HEK293 (cell line): ENCODE measurements around the gene PRR5.

Source experiments
- CTCF ChIA-PET: fragments of 350-600 bp; formaldehyde crosslinking; extraction: SDS; loops from one replicate; lab custom pipeline; 2021; ENCODE audit warnings: antibody characterized with exemption; lab: Yijun Ruan, JAX
- POLR2A ChIA-PET: fragments of 300-600 bp; formaldehyde crosslinking; extraction: SDS; loops from one replicate; lab custom pipeline; 2020; ENCODE audit warnings: antibody characterized with exemption, inconsistent platforms; lab: Yijun Ruan, JAX
- H3K27ac ChIP-seq: fragments of 200-500 bp; sonication (Bioruptor generic); 2 replicates; pipeline ENCODE4 v1.5.1; 2014; ENCODE audit warnings: low read depth, low read length, control low read depth, inconsistent platforms; ENCODE audit errors: extremely low read depth
- H3K36me3 ChIP-seq, 2 experiments: fragments of 200-500 bp in 1 of 2; sonication (Bioruptor generic) in 1 of 2; 1 replicate in 1 of 2; 2 replicates in 1 of 2; pipeline ENCODE4 v1.5.1; 2014 to 2017; ENCODE audit warnings: inconsistent platforms in 2 of 2, low read length in 2 of 2; ENCODE audit not compliant: control insufficient read depth in 2 of 2, insufficient read depth in 1 of 2
- H3K4me1 ChIP-seq: fragments of 200-500 bp; sonication (Bioruptor generic); 2 replicates; pipeline ENCODE4 v1.5.1; 2014; ENCODE audit warnings: mild to moderate bottlenecking, low read length, inconsistent platforms; ENCODE audit not compliant: control insufficient read depth, insufficient read depth
- H3K4me3 ChIP-seq: 2 replicates; pipeline ENCODE4 v1.5.1; 2011; ENCODE audit warnings: low read depth, mild to moderate bottlenecking, control low read depth, low read length, moderate library complexity
- H3K9me3 ChIP-seq: fragments of 200-500 bp; sonication (Bioruptor generic); 2 replicates; pipeline ENCODE4 v1.5.1; 2014; ENCODE audit warnings: low read depth, low read length, inconsistent platforms; ENCODE audit not compliant: control insufficient read depth, insufficient read depth
- GLIS2 ChIP-seq: fragments of 450-650 bp; formaldehyde crosslinking; IDR thresholded peaks from 2 replicates; pipeline ENCODE4 v1.5.1; 2016; ENCODE audit warnings: missing biosample characterization, missing genetic modification characterization
- IKZF3 ChIP-seq: fragments of 450-650 bp; IDR thresholded peaks from 2 replicates; pipeline ENCODE4 v1.5.0; 2018; ENCODE audit warnings: missing biosample characterization, mild to moderate bottlenecking, missing genetic modification characterization, moderate library complexity
- KLF16 ChIP-seq: fragments of 450-650 bp; formaldehyde crosslinking; IDR thresholded peaks from 2 replicates; pipeline ENCODE4 v1.5.1; 2017; ENCODE audit warnings: missing biosample characterization, missing genetic modification characterization
- KLF8 ChIP-seq: fragments of 450-650 bp; formaldehyde crosslinking; IDR thresholded peaks from 2 replicates; pipeline ENCODE4 v1.5.1; 2016; ENCODE audit warnings: missing biosample characterization, missing genetic modification characterization
- RBAK ChIP-seq: fragments of 450-650 bp; formaldehyde crosslinking; IDR thresholded peaks from 2 replicates; pipeline ENCODE4 v1.5.1; 2016; ENCODE audit warnings: missing biosample characterization, missing genetic modification characterization
- TRIM28 ChIP-seq: IDR thresholded peaks from 2 replicates; pipeline ENCODE4 v1.6.1; 2011; ENCODE audit warnings: low read length, control low read depth, borderline replicate concordance
- ZBTB17 ChIP-seq: fragments of 450-650 bp; formaldehyde crosslinking; IDR thresholded peaks from 2 replicates; pipeline ENCODE4 v1.5.1; 2016; ENCODE audit warnings: missing biosample characterization, missing genetic modification characterization
- ZBTB20 ChIP-seq: fragments of 450-650 bp; formaldehyde crosslinking; IDR thresholded peaks from 2 replicates; pipeline ENCODE4 v1.5.1; 2016; ENCODE audit warnings: missing biosample characterization, missing genetic modification characterization
- ZNF114 ChIP-seq: fragments of 450-650 bp; formaldehyde crosslinking; IDR thresholded peaks from 2 replicates; pipeline ENCODE4 v1.5.0; 2017; ENCODE audit warnings: missing biosample characterization, missing genetic modification characterization
- ZNF221 ChIP-seq: fragments of 450-650 bp; formaldehyde crosslinking; IDR thresholded peaks from 2 replicates; pipeline ENCODE4 v1.5.1; 2017; ENCODE audit warnings: missing biosample characterization, missing genetic modification characterization, borderline replicate concordance
- ZNF223 ChIP-seq: fragments of 450-650 bp; formaldehyde crosslinking; IDR thresholded peaks from 2 replicates; pipeline ENCODE4 v1.5.1; 2016; ENCODE audit warnings: missing biosample characterization, missing genetic modification characterization
- ZNF292 ChIP-seq: fragments of 450-650 bp; formaldehyde crosslinking; IDR thresholded peaks from 2 replicates; pipeline ENCODE4 v1.5.1; 2016; ENCODE audit warnings: low read depth, missing biosample characterization, missing genetic modification characterization, borderline replicate concordance
- ZNF341 ChIP-seq: fragments of 450-650 bp; formaldehyde crosslinking; IDR thresholded peaks from 2 replicates; pipeline ENCODE4; 2016; ENCODE audit warnings: low read depth, missing biosample characterization, missing genetic modification characterization
- ZNF426 ChIP-seq: fragments of 450-650 bp; formaldehyde crosslinking; IDR thresholded peaks from 2 replicates; pipeline ENCODE4 v1.5.1; 2017; ENCODE audit warnings: missing biosample characterization, missing genetic modification characterization, mild to moderate bottlenecking, inconsistent platforms, moderate library complexity
- ZNF48 ChIP-seq: fragments of 450-650 bp; formaldehyde crosslinking; IDR thresholded peaks from 2 replicates; pipeline ENCODE4 v1.5.1; 2016; ENCODE audit warnings: missing biosample characterization, missing genetic modification characterization
- ZNF549 ChIP-seq: fragments of 450-650 bp; IDR thresholded peaks from 2 replicates; pipeline ENCODE4 v1.5.1; 2018; ENCODE audit warnings: missing biosample characterization, missing genetic modification characterization, mild to moderate bottlenecking, inconsistent platforms, moderate library complexity
- ZNF624 ChIP-seq: fragments of 450-650 bp; formaldehyde crosslinking; IDR thresholded peaks from 2 replicates; pipeline ENCODE4 v1.5.1; 2017; ENCODE audit warnings: missing biosample characterization, missing genetic modification characterization
- ZNF837 ChIP-seq: fragments of 450-650 bp; formaldehyde crosslinking; IDR thresholded peaks from 2 replicates; pipeline ENCODE4 v1.5.1; 2016; ENCODE audit warnings: missing biosample characterization, missing genetic modification characterization
- TF ChIP-seq, protein P1 (sequence below): fragments of 450-650 bp; formaldehyde crosslinking; IDR thresholded peaks from 2 replicates; pipeline ENCODE4 v1.5.1; 2016; ENCODE audit warnings: missing biosample characterization, missing genetic modification characterization
- TF ChIP-seq, protein P2 (sequence below): fragments of 450-650 bp; IDR thresholded peaks from 2 replicates; pipeline ENCODE4 v1.5.1; 2018; ENCODE audit warnings: missing biosample characterization, mild to moderate bottlenecking, missing genetic modification characterization
- TF ChIP-seq, protein P3 (sequence below): fragments of 450-650 bp; formaldehyde crosslinking; IDR thresholded peaks from 2 replicates; pipeline ENCODE4 v1.5.1; 2016; ENCODE audit warnings: missing biosample characterization, missing genetic modification characterization, low read depth
- TF ChIP-seq, protein P4 (sequence below): fragments of 450-650 bp; formaldehyde crosslinking; optimal IDR thresholded peaks from 2 replicates; pipeline ENCODE3; 2016; ENCODE audit warnings: missing biosample characterization, mild to moderate bottlenecking, missing genetic modification characterization

PRR5 gene

DNA sequence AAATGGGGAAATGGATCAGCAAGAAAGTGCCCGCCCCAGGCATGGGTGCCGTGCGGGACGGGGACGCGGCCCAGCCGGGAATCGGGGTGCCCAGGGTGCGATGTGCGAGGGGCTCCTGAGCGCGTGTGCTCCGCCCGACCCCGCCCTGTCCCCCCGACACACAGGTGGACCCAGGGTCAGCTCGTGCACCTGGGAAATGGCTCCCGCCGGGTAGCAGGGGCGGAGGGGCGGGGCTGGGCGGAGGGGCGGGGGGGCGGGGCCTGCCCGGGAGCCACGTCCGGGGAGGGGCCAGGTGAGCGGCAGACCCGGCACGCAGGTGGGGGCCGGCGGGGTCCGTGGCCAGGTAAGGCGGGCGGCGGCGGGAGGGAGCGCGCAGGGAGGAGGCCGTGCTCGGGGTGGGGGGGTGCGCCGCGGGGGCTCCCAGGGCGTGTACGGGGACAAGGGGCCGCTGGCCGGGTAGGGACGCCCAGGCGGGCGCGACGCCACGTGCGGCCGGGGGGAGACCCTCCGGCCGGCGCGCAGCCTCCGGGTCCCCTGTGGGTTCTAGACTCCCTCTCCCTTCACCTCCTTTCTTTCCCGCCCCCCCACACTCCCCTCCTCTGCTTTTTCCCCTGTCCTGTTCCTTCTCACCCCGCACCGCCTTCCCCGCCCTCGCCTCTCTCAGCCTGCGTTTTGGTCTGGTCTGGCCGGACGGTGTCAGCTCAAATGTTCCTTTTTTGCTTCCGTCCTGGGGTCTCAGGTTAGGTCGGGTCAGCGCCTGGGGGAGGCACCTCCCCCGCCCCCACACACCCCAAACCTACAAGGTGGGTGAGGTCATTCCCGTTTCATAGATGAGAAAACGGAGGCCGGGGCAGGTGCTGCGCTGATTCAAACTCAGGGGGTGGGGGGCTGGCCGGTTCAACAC is 50.5 kb downstream of the PRR5 start, which contains the start of gene ARHGAP8 (continued):
- TF ChIP-seq ZNF223 (tag by site-specific recombination), result no peak
- TF ChIP-seq ZNF624 (tag by site-specific recombination), result no peak
- TF ChIP-seq, protein P1, sequence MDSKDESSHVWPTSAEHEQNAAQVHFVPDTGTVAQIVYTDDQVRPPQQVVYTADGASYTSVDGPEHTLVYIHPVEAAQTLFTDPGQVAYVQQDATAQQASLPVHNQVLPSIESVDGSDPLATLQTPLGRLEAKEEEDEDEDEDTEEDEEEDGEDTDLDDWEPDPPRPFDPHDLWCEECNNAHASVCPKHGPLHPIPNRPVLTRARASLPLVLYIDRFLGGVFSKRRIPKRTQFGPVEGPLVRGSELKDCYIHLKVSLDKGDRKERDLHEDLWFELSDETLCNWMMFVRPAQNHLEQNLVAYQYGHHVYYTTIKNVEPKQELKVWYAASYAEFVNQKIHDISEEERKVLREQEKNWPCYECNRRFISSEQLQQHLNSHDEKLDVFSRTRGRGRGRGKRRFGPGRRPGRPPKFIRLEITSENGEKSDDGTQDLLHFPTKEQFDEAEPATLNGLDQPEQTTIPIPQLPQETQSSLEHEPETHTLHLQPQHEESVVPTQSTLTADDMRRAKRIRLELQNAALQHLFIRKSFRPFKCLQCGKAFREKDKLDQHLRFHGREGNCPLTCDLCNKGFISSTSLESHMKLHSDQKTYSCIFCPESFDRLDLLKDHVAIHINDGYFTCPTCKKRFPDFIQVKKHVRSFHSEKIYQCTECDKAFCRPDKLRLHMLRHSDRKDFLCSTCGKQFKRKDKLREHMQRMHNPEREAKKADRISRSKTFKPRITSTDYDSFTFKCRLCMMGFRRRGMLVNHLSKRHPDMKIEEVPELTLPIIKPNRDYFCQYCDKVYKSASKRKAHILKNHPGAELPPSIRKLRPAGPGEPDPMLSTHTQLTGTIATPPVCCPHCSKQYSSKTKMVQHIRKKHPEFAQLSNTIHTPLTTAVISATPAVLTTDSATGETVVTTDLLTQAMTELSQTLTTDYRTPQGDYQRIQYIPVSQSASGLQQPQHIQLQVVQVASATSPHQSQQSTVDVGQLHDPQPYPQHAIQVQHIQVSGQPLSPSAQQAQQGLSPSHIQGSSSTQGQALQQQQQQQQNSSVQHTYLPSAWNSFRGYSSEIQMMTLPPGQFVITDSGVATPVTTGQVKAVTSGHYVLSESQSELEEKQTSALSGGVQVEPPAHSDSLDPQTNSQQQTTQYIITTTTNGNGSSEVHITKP (tag by site-specific recombination), result peak; percentile 94
- TF ChIP-seq ZNF549, result no peak
- no peak for TF ChIP-seq ZNF341 (tag by site-specific recombination)
- no peak for TF ChIP-seq RBAK
- TF ChIP-seq ZNF426 (tag by site-specific recombination), result no peak
- no peak for TF ChIP-seq ZNF292 (tag by site-specific recombination)

DNA sequence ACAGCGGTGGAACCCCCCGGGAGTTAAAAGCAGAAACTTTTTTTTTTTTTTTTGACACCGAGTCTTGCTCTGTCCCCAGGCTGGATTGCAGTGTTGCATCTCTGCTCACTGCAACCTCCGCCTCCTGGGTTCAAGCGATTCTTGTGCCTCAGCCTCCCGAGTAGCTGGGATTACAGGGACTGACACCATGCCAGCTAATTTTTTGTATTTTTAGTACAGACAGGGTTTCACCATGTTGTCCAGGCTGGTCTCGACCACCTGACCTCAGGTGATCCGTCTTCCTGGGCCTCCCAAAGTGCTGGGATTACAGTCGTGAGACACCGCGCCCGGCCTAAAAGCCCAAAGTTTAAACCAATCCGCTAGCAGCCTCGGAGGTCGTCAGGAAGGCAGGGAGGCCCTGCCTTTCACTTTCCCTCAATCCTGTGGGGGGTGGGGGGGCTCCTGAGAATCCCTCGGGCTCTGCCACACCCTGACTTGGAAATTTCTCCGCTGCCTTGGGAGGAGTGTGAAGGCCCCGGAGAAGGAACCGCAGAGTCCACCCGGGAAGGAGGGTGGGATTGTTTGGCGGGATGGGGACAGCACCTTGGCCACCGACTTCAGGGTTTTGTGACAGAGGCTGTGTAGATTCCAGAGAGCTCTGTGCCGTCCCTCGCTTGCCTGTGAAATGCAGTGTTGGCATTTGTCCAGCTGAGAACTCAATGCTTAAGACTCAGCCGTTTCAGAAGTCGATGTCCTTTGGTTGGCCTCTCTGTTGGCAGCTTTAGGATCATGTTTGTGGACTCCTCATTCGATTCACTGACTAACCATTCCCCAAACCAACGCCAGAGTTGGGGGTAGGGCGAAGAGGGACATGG is 51.4 kb downstream of the PRR5 start:
- no peaks in the 10 kb centered on the region; a peak in 1 of 3 replicates for H3K36me3 ChIP-seq
- H3K27ac ChIP-seq, result peak overlapping the region; percentile 1; the same call in 1 of the 2 replicates
- CTCF ChIA-PET, result interaction anchor here (0.6 to 2.6 kb wide), 6 partner anchors 15 to 520 kb away, joined by 3 to 11 read pairs (median 4); no protein-coding TSS in a partner anchor
- no peaks in the 10 kb centered on the region for H3K9me3 ChIP-seq
- POLR2A ChIA-PET, result interaction anchor here (0.5 to 0.6 kb wide), 2 partner anchors 12 to 60 kb away, joined by 3 to 4 read pairs; no protein-coding TSS in a partner anchor
- H3K4me3 ChIP-seq, result peak overlapping the region; percentile 57
- peaks cover 18% of the 10 kb centered on the region for H3K4me1 ChIP-seq
- TF ChIP-seq ZBTB17 (tag by site-specific recombination) (peak; percentile 85), KLF16 (no peak), ZNF837 (no peak), TRIM28 (peak; percentile 31; the same call in 1 of the 2 replicates), ZNF114 (no peak), ZNF221 (tag by site-specific recombination) (no peak), ZNF341 (tag by site-specific recombination) (peak; percentile 27; the same call in 1 of the 2 replicates), IKZF3 (0 out of 2 replicates have a peak, but pooled peaks have one; percentile 56), ZNF48 (tag by site-specific recombination) (no peak), KLF8 (tag by site-specific recombination) (no peak), ZBTB20 (tag by site-specific recombination) (peak; percentile 52; the same call in 1 of the 2 replicates), GLIS2 (tag by site-specific recombination) (0 out of 2 replicates have a peak, but pooled peaks have one; percentile 2)
- TF ChIP-seq, protein P2, sequence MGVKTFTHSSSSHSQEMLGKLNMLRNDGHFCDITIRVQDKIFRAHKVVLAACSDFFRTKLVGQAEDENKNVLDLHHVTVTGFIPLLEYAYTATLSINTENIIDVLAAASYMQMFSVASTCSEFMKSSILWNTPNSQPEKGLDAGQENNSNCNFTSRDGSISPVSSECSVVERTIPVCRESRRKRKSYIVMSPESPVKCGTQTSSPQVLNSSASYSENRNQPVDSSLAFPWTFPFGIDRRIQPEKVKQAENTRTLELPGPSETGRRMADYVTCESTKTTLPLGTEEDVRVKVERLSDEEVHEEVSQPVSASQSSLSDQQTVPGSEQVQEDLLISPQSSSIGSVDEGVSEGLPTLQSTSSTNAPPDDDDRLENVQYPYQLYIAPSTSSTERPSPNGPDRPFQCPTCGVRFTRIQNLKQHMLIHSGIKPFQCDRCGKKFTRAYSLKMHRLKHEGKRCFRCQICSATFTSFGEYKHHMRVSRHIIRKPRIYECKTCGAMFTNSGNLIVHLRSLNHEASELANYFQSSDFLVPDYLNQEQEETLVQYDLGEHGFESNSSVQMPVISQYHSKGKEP (tag by site-specific recombination), result no peak
- TF ChIP-seq, protein P3, sequence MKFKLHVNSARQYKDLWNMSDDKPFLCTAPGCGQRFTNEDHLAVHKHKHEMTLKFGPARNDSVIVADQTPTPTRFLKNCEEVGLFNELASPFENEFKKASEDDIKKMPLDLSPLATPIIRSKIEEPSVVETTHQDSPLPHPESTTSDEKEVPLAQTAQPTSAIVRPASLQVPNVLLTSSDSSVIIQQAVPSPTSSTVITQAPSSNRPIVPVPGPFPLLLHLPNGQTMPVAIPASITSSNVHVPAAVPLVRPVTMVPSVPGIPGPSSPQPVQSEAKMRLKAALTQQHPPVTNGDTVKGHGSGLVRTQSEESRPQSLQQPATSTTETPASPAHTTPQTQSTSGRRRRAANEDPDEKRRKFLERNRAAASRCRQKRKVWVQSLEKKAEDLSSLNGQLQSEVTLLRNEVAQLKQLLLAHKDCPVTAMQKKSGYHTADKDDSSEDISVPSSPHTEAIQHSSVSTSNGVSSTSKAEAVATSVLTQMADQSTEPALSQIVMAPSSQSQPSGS (tag by site-specific recombination), result no peak
- TF ChIP-seq, protein P4, sequence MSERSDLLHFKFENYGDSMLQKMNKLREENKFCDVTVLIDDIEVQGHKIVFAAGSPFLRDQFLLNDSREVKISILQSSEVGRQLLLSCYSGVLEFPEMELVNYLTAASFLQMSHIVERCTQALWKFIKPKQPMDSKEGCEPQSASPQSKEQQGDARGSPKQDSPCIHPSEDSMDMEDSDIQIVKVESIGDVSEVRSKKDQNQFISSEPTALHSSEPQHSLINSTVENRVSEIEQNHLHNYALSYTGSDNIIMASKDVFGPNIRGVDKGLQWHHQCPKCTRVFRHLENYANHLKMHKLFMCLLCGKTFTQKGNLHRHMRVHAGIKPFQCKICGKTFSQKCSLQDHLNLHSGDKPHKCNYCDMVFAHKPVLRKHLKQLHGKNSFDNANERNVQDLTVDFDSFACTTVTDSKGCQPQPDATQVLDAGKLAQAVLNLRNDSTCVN, result no peak
